DMS153 treated with DMSO at 0.1 percent for 48 hours (cell line): ENCODE data around the gene MMP28.

Experiments
- DNase-seq: peaks from one replicate; lab custom pipeline; 2025; ENCODE audit not compliant: unreplicated experiment; lab: John Stamatoyannopoulos, UW

The MMP28 gene

GRCh38 chr17:35801583-35802224 is 6.3 kb upstream of the MMP28 start:
- peak; percentile 59 for DNase-seq

GRCh38 chr17:35799942-35800341 is 4.5 kb upstream of the MMP28 start:
- no peak for DNase-seq

GRCh38 chr17:35797918-35798317 is 2.5 kb upstream of the MMP28 start:
- DNase-seq = no peak

GRCh38 chr17:35797370-35797769 is 1.9 kb upstream of the MMP28 start:
- DNase-seq = no peak

GRCh38 chr17:35796942-35797341 is 1.5 kb upstream of the MMP28 start:
- no peak for DNase-seq

- no peak for DNase-seq
These were observed 427 bp upstream of the MMP28 start for GRCh38 chr17:35795871-35796265.

GRCh38 chr17:35793257-35793656 is 2.2 kb downstream of the MMP28 start:
- no peak for DNase-seq

- no peak for DNase-seq
These were observed 3.6 kb downstream of the MMP28 start for GRCh38 chr17:35791681-35792350.

GRCh38 chr17:35790841-35791240 is 4.6 kb downstream of the MMP28 start:
- no peak for DNase-seq

GRCh38 chr17:35788477-35789368 is 6.7 kb downstream of the MMP28 start:
- DNase-seq = no peak

GRCh38 chr17:35786941-35787432 is 8.5 kb downstream of the MMP28 start:
- no peak for DNase-seq

GRCh38 chr17:35784895-35785294 is 10.5 kb downstream of the MMP28 start:
- no peak for DNase-seq

GRCh38 chr17:35780950-35781349 is 14.5 kb downstream of the MMP28 start:
- DNase-seq = no peak

GRCh38 chr17:35778641-35779196 is 16.7 kb downstream of the MMP28 start:
- DNase-seq = no peak

GRCh38 chr17:35775583-35775982 is 19.9 kb downstream of the MMP28 start:
- DNase-seq = no peak

- no peak for DNase-seq
These were observed 20.4 kb downstream of the MMP28 start for GRCh38 chr17:35775039-35775438.

- no peak for DNase-seq
These were observed 20.9 kb downstream of the MMP28 start for GRCh38 chr17:35774499-35774898.

GRCh38 chr17:35773679-35774425 is 21.6 kb downstream of the MMP28 start:
- no peak for DNase-seq

- no peak for DNase-seq
These were observed 22.3 kb downstream of the MMP28 start for GRCh38 chr17:35773129-35773528.

- DNase-seq = no peak
These were observed 25.4 kb downstream of the MMP28 start for GRCh38 chr17:35769895-35770486.
